ENCODE results near the gene PGBD1.

DNA sequence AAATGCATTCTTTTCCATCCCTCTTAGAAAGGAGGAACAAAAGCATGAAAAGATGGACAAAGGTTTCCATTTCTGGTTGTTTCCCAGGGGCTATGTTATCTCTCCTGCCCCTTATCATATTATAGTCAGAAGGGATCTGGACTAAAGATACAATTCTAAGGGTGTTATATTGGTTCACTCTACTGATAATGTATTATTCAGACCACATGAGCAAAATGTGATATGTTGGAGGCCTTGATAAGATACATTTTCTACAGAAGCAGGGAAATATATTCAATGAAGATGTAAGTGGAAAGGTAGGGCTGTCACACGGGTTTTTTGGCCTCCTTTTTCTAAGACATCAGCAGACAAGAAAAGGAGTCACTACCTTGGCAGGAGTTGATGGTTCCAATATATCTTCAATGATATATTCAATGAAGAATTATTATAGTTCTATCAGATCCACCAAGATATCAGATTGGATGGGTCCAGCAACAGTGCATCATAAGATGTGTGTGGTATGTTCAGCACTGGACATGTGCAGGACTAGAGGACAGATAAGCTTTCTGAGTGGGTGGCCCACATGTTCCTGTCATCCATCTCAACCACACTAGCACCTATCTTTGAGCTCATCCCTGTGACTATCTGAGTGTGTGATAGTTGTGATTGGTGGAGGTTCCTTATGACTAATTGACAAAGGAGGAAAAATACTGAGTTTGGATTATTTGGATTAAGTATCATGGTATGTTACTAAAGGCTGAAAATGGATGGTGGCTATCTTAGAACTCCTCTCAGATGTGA is 62.7 kb downstream of the PGBD1 start:
- TF ChIP-seq, protein P1, sequence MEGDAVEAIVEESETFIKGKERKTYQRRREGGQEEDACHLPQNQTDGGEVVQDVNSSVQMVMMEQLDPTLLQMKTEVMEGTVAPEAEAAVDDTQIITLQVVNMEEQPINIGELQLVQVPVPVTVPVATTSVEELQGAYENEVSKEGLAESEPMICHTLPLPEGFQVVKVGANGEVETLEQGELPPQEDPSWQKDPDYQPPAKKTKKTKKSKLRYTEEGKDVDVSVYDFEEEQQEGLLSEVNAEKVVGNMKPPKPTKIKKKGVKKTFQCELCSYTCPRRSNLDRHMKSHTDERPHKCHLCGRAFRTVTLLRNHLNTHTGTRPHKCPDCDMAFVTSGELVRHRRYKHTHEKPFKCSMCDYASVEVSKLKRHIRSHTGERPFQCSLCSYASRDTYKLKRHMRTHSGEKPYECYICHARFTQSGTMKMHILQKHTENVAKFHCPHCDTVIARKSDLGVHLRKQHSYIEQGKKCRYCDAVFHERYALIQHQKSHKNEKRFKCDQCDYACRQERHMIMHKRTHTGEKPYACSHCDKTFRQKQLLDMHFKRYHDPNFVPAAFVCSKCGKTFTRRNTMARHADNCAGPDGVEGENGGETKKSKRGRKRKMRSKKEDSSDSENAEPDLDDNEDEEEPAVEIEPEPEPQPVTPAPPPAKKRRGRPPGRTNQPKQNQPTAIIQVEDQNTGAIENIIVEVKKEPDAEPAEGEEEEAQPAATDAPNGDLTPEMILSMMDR (conservative IDR thresholded peaks at IDR 0.05; ENCODE audit: low read depth in 2 of 2) = no peak
- TF ChIP-seq EZH2phosphoT487 (IDR thresholded peaks at IDR 0.05; ENCODE audit: unreplicated experiment) (no peak), POLR2AphosphoS5 (IDR thresholded peaks at IDR 0.05; ENCODE audit: low read depth) (no peak)
- TF ChIP-seq, protein P2, sequence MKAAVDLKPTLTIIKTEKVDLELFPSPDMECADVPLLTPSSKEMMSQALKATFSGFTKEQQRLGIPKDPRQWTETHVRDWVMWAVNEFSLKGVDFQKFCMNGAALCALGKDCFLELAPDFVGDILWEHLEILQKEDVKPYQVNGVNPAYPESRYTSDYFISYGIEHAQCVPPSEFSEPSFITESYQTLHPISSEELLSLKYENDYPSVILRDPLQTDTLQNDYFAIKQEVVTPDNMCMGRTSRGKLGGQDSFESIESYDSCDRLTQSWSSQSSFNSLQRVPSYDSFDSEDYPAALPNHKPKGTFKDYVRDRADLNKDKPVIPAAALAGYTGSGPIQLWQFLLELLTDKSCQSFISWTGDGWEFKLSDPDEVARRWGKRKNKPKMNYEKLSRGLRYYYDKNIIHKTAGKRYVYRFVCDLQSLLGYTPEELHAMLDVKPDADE (IDR thresholded peaks at IDR 0.05) = no peak

All from GM23338 (cell line).